HG03095 (cell line): Measurements from ENCODE around the gene PRSS1.

ENCODE experiments used
- ATAC-seq: cut with Tn5 transposase; IDR thresholded peaks from one replicate; pipeline ENCODE4 v1.9.1; 2021; ENCODE audit warnings: moderate library complexity; ENCODE audit not compliant: unreplicated experiment

The PRSS1 gene

GRCh38 chr7:142791502-142791901 is 42.2 kb downstream of the PRSS1 start:
- no peak for ATAC-seq

- ATAC-seq = no peak
These were observed 42.9 kb downstream of the PRSS1 start for GRCh38 chr7:142792129-142792528.

DNA sequence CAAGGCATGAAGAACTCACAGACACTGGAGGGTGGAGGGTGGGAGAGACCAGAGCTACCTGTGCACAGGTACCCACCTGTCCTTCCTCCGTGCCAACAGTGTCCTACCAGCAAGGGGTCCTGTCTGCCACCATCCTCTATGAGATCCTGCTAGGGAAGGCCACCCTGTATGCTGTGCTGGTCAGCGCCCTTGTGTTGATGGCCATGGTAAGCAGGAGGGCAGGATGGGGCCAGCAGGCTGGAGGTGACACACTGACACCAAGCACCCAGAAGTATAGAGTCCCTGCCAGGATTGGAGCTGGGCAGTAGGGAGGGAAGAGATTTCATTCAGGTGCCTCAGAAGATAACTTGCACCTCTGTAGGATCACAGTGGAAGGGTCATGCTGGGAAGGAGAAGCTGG is 43.3 kb downstream of the PRSS1 start:
- ATAC-seq = no peak

GRCh38 chr7:142793156-142793555 is 43.9 kb downstream of the PRSS1 start:
- ATAC-seq = no peak

- ATAC-seq = no peak
These were observed 46.1 kb downstream of the PRSS1 start for GRCh38 chr7:142795339-142795863.

- no peak for ATAC-seq
These were observed 46.8 kb downstream of the PRSS1 start for GRCh38 chr7:142796001-142796500.

DNA sequence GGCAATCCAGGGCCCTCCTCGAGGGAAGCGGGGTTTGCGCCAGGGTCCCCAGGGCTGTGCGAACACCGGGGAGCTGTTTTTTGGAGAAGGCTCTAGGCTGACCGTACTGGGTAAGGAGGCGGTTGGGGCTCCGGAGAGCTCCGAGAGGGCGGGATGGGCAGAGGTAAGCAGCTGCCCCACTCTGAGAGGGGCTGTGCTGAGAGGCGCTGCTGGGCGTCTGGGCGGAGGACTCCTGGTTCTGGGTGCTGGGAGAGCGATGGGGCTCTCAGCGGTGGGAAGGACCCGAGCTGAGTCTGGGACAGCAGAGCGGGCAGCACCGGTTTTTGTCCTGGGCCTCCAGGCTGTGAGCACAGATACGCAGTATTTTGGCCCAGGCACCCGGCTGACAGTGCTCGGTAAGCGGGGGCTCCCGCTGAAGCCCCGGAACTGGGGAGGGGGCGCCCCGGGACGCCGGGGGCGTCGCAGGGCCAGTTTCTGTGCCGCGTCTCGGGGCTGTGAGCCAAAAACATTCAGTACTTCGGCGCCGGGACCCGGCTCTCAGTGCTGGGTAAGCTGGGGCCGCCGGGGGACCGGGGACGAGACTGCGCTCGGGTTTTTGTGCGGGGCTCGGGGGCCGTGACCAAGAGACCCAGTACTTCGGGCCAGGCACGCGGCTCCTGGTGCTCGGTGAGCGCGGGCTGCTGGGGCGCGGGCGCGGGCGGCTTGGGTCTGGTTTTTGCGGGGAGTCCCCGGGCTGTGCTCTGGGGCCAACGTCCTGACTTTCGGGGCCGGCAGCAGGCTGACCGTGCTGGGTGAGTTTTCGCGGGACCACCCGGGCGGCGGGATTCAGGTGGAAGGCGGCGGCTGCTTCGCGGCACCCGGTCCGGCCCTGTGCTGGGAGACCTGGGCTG is 47.5 kb downstream of the PRSS1 start:
- peak; percentile 42 for ATAC-seq

DNA sequence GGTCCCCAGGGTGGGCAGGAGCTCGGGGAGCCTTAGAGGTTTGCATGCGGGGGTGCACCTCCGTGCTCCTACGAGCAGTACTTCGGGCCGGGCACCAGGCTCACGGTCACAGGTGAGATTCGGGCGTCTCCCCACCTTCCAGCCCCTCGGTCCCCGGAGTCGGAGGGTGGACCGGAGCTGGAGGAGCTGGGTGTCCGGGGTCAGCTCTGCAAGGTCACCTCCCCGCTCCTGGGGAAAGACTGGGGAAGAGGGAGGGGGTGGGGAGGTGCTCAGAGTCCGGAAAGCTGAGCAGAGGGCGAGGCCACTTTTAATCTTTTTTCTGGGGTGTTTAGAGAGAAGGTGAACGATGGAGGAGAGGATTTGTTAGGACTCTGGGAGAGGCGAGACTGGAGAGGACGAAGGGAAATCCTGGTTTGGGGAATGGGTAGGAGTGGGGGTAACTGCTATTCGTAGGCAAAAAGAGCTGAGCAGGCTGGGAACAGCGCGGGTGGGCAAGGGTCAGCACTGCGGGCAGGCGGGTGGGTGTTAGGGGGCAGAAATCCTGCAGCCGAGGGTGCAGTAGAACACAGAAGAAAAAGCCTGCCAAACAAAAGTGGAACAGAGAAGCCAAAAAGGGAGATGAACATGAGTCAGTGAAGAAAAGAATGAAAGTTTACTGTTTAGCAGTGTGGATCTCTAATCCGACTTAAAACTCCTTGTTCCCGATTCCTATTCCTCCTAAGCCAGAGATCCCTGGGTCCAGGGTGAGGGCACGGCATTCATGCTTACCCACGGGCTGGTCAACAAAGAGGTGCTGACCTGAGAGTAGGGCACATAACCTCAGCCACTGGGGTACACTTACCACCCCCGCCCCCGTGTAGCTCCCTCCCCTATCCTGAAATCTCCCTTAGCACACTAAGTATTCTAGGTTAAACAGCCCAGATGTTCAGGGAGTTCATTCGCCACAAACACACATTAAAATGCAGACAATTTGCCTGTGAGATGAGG is 48.4 kb downstream of the PRSS1 start:
- ATAC-seq = peak; percentile 30

DNA sequence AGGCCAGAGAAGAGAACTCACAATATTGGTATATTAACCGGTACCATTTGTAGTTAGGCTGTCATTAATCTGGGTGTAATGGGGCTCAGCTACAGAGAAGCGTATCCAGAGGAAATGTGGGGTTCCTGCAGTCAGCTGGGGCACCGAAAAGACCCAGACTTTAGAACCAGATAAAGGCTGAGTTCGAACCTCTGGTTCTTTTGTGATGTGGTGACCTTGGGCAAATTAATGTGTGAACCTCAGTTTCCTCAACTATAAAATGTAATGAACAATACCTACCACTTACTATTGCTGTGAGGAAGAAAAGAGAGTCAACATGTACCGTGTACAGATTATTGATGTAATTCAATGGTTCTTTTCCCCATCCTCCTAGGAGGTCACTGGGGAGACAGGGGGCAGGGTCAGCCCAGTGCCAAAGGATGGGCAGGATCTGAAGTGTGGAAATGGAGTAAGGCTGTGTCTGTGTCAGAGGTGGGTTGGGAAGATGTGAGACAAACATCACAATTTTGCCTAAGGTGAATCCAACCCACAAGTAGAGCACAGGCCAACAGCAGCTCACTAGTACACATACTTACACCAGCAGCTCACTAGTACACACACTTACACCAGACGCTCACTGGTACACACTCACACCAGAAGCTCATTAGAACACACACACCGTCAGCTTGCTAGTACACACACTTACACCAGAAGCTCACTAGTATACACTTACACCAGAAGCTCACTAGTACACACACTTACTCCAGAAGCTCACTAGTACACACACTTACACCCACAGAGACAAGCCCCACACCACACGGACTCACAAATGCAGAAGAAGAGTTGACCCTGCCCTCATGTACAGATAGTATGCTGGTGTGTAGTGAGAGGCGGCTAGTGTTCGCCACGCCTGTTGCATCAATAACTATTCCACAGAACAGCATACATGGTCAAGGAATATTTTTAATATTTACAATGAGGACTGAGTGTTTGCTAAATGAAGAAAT is 49.5 kb downstream of the PRSS1 start:
- no peak for ATAC-seq

DNA sequence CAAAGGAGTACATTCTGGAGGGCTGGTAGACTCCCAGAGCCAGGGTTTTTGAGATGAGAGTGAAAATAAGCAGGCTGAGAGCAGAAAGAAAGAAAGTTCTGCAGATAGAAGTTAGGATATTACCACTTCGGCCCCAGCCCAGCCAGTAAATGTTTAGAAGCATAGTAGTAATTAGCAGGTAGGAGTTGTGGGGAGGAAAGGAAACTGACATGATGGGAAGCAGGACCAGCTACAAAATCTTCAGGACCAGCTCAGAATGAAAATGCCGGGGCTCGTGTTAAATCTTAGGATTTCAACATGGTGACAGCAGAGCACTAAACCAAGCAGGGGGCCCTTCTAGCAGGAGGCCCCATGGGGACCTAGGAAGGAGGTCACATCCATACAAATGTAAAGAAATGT is 50.2 kb downstream of the PRSS1 start:
- ATAC-seq = no peak

DNA sequence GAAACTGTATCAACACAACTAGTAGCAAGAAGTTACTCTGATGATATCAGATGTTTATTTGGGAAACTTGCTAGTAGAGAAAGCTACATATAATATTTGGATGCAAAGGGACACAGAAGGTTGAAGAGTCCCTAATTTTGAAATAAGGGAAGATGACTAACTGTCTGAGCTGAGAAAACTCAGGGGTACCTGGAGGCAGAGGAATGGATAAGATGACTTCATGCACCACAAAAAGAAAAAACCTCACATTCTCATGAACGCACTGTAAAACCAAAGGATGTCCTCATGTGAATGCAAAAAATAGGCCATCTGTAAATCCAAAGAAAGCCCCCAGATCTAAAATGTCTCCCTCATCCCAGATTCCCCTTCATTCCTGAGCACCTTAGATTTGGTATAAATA is 50.8 kb downstream of the PRSS1 start:
- ATAC-seq = no peak

GRCh38 chr7:142800699-142801260 is 51.5 kb downstream of the PRSS1 start:
- ATAC-seq = no peak

DNA sequence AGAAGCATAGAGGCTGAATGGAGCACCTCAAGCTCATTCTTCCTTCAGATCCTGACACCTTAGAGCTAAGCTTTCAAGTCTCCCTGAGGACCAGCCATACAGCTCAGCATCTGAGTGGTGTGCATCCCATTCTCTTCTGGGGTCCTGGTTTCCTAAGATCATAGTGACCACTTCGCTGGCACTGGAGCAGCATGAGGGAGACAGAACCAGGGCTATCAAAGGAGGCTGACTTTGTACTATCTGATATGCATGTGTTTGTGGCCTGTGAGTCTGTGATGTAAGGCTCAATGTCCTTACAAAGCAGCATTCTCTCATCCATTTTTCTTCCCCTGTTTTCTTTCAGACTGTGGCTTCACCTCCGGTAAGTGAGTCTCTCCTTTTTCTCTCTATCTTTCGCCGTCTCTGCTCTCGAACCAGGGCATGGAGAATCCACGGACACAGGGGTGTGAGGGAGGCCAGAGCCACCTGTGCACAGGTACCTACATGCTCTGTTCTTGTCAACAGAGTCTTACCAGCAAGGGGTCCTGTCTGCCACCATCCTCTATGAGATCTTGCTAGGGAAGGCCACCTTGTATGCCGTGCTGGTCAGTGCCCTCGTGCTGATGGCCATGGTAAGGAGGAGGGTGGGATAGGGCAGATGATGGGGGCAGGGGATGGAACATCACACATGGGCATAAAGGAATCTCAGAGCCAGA is 52.5 kb downstream of the PRSS1 start:
- no peak for ATAC-seq

- no peak for ATAC-seq
These were observed 53.0 kb downstream of the PRSS1 start for GRCh38 chr7:142802301-142802700.
